Astrocyte of the spinal cord (primary cell): ENCODE results near the gene XPNPEP3.
"Not testable (repeated sequence)": the region's sequence is repeated elsewhere in the genome, so short reads cannot be mapped to it uniquely, and the experiment has no call there.

Experiments used
- DNase-seq: peaks from one replicate; pipeline ENCODE4 v3.0.0; 2011; ENCODE audit warnings: low read depth, low spot score
- H3K4me3 ChIP-seq: 2 replicates; pipeline ENCODE4 v1.5.1; 2011; ENCODE audit warnings: low read depth, mild to moderate bottlenecking, low read length, moderate library complexity
- CTCF ChIP-seq: IDR thresholded peaks from 2 replicates; pipeline ENCODE4 v1.5.1; 2012; ENCODE audit warnings: low read depth, mild to moderate bottlenecking, low read length, inconsistent platforms
- in situ Hi-C: cut with HindIII; loops from 2 replicates; pipeline ENCODE4 v1.10.0; 2017; ENCODE audit warnings: low sequenced_read_pairs

XPNPEP3 gene

GRCh38 chr22:40818747-40819598, 38.0 kb upstream of the XPNPEP3 start, which contains the start of gene SLC25A17:
Gene SLC25A17, minus strand, starts transcription at chr22:40819346. Its CDS starts 98 bp downstream, at chr22:40819248.
- peak; percentile 82 for DNase-seq
- peak within 1 kb of the TSS; percentile 99 for H3K4me3 ChIP-seq
- peak; percentile 61 for TF ChIP-seq CTCF
- in situ Hi-C loops, result no loop called here

GRCh38 chr22:40819599-40820140, 37.3 kb upstream of the XPNPEP3 start:
- DNase-seq, result no peak
- in situ Hi-C loops, result no loop called here
- peak overlapping the region; percentile 99 for H3K4me3 ChIP-seq
- no peak for TF ChIP-seq CTCF

GRCh38 chr22:40823426-40823825, 33.5 kb upstream of the XPNPEP3 start:
- no peak for TF ChIP-seq CTCF
- no peak for DNase-seq
- H3K4me3 ChIP-seq, result no peak overlapping the region
- in situ Hi-C loops, result no loop called here

GRCh38 chr22:40826292-40826691, 30.7 kb upstream of the XPNPEP3 start:
- H3K4me3 ChIP-seq, in situ Hi-C loops, DNase-seq: not testable (repeated sequence)

GRCh38 chr22:40826984-40827741, 29.8 kb upstream of the XPNPEP3 start:
- in situ Hi-C loops, result no loop called here
- no peak for TF ChIP-seq CTCF
- no peak for DNase-seq
- no peak overlapping the region for H3K4me3 ChIP-seq

- no peak for DNase-seq
- no peak for TF ChIP-seq CTCF
- in situ Hi-C loops, result no loop called here
- no peak overlapping the region for H3K4me3 ChIP-seq
These were observed 27.8 kb upstream of the XPNPEP3 start for GRCh38 chr22:40829131-40829530.

- H3K4me3 ChIP-seq, result no peak overlapping the region
- no peak for DNase-seq
- TF ChIP-seq CTCF, result no peak
- in situ Hi-C loops, result no loop called here
These were observed 22.3 kb upstream of the XPNPEP3 start for GRCh38 chr22:40834619-40835018.
